Measurements from ENCODE around the gene CNOT6L. TPM values are rescaled to one million over a fixed set of nuclear protein-coding genes. Genes with fewer than 3 reads are reported as not detected.

Gene CNOT6L
- total and polyA plus RNA-seq, 2 of the 13 experiments (the other 11 are each of a cell fraction or from before 2014, with no cell fraction given), result 7.9 to 13.5 TPM

GRCh38 chr4:77695774-77696173 lies 123.4 kb downstream of the CNOT6L start:
- H3K4me1 ChIP-seq (ENCODE audit: insufficient read depth, low read length), result peaks cover 47% of the 10 kb centered on the region
- H3K4me3 ChIP-seq (replicated peaks in 1 of 3; ENCODE audit: insufficient read depth in 1 of 3, low read depth in 2 of 3, low read length in 3 of 3), result no peak overlapping the region
- ChIA-PET CTCF (ENCODE audit: low intra/inter-chr PET ratio, low total read pairs) (no interaction called here), POLR2A (no interaction called here)
- in situ Hi-C loops (cut with HindIII; ENCODE audit: extremely low pct_ligation_motif_present, low pct_unique_long_range_greater_than_20kb) (loop anchor here (5.0 kb wide), 1 partner anchor 78 kb away; no protein-coding TSS in a partner anchor), intact Hi-C loops (cut with micrococcal nuclease; ENCODE audit: unreplicated experiment) (loop anchor here (5.0 to 10.0 kb wide), 2 partner anchors 58 to 311 kb away; no protein-coding TSS in a partner anchor)
- H3K9me3 ChIP-seq (ENCODE audit: low read length), result no peaks in the 10 kb centered on the region
- BruUV-seq (replicated peaks), result no TSS peak
- no peaks in the 10 kb centered on the region for H3K27me3 ChIP-seq (ENCODE audit: control insufficient read depth in 1 of 2, insufficient read depth in 2 of 2, low read length in 2 of 2)
- FAIRE-seq, result no peak
- H2AFZ ChIP-seq (ENCODE audit: low read length), result no peak overlapping the region
- ATAC-seq, result no peak
- no peak overlapping the region for H3K9ac ChIP-seq (ENCODE audit: insufficient read depth, low read depth, low read length)
- TF ChIP-seq ZNF30 (CRISPR knock-in tag; IDR thresholded peaks at IDR 0.05) (no peak), TCF7 (IDR thresholded peaks at IDR 0.05; ENCODE audit: low read depth) (peak; percentile 12; the same call in 1 of the 2 replicates), CAMTA2 (CRISPR knock-in tag; IDR thresholded peaks at IDR 0.05; ENCODE audit: borderline replicate concordance) (no peak), GLI4 (CRISPR knock-in tag; IDR thresholded peaks at IDR 0.05; ENCODE audit: borderline replicate concordance) (no peak), FOSL2 (CRISPR knock-in tag; IDR thresholded peaks at IDR 0.05) (peak; percentile 58), NFE2L2 (IDR thresholded peaks at IDR 0.05; ENCODE audit: low read length) (peak; percentile 18; the same call in 1 of the 2 replicates)
- 43% methylated on average over 2 of the region's 2 CpGs for WGBS (ENCODE audit: low lambda C conversion rate)
- H4K20me1 ChIP-seq (ENCODE audit: insufficient read depth, low read length), result no peaks in the 10 kb centered on the region
- H3K27ac ChIP-seq (ENCODE audit: extremely low read length, insufficient read depth, low read length), result no peak overlapping the region
- no peaks in the 10 kb centered on the region for H3K36me3 ChIP-seq (replicated peaks in 1 of 2; ENCODE audit: control insufficient read depth in 1 of 2, insufficient read depth in 2 of 2, low read length in 2 of 2)
- DNase-seq (ENCODE audit: low spot score), result peak; percentile 56
- no peak overlapping the region for H3K4me2 ChIP-seq (ENCODE audit: low read depth, low read length)
- H3K79me2 ChIP-seq (ENCODE audit: insufficient read depth, low read length), result no peaks in the 10 kb centered on the region

- Histone ChIP-seq H3K79me2 (ENCODE audit: insufficient read depth, low read length) (no peaks in the 10 kb centered on the region), H4K20me1 (ENCODE audit: insufficient read depth, low read length) (no peaks in the 10 kb centered on the region), H3K4me2 (ENCODE audit: low read depth, low read length) (no peak overlapping the region), H3K36me3 (replicated peaks in 1 of 2; ENCODE audit: control insufficient read depth in 1 of 2, insufficient read depth in 2 of 2, low read length in 2 of 2) (no peaks in the 10 kb centered on the region), H3K27ac (ENCODE audit: extremely low read length, insufficient read depth, low read length) (no peak overlapping the region), H2AFZ (ENCODE audit: low read length) (no peak overlapping the region), H3K9ac (ENCODE audit: insufficient read depth, low read depth, low read length) (no peak overlapping the region), H3K9me3 (ENCODE audit: low read length) (no peaks in the 10 kb centered on the region), H3K27me3 (ENCODE audit: control insufficient read depth in 1 of 2, insufficient read depth in 2 of 2, low read length in 2 of 2) (no peaks in the 10 kb centered on the region), H3K4me3 (replicated peaks in 1 of 3; ENCODE audit: insufficient read depth in 1 of 3, low read depth in 2 of 3, low read length in 3 of 3) (no peak overlapping the region), H3K4me1 (ENCODE audit: insufficient read depth, low read length) (peaks cover 19% of the 10 kb centered on the region)
- WGBS (ENCODE audit: low lambda C conversion rate), result 46% methylated on average over 5 of the region's 5 CpGs
- POLR2A ChIA-PET, result no interaction called here
- intact Hi-C loops (cut with micrococcal nuclease; ENCODE audit: unreplicated experiment) (loop anchor here (10.0 kb wide), 1 partner anchor 308 kb away; no protein-coding TSS in a partner anchor), in situ Hi-C loops (cut with HindIII; ENCODE audit: extremely low pct_ligation_motif_present, low pct_unique_long_range_greater_than_20kb) (no loop called here)
- FAIRE-seq (no peak), ATAC-seq (peak; percentile 65), DNase-seq (ENCODE audit: low spot score) (no peak)
- CTCF ChIA-PET (ENCODE audit: low intra/inter-chr PET ratio, low total read pairs), result no interaction called here
- no TSS peak for BruUV-seq (replicated peaks)
- TF ChIP-seq NFE2L2 (IDR thresholded peaks at IDR 0.05; ENCODE audit: low read length) (peak; percentile 54), ZNF383 (CRISPR knock-in tag; IDR thresholded peaks at IDR 0.05; ENCODE audit: borderline replicate concordance) (no peak), MAFK (conservative IDR thresholded peaks at IDR 0.05 in 1 of 2, IDR thresholded peaks at IDR 0.05 in 1 of 2; ENCODE audit: low read length in 2 of 2) (peak in 1 of 2 experiments; percentile 37; a peak in 1 of 4 replicates), ERF (CRISPR knock-in tag; IDR thresholded peaks at IDR 0.05) (no peak)
These were observed 126.2 kb downstream of the CNOT6L start for GRCh38 chr4:77692847-77693432.
